Measurements from ENCODE around the gene PNPLA8.

- TF ChIP-seq CTCF (IDR thresholded peaks at IDR 0.05; ENCODE audit: poor library complexity, severe bottlenecking) (no peak), EP300 (conservative IDR thresholded peaks at IDR 0.05; ENCODE audit: poor library complexity, severe bottlenecking) (no peak), RAD21 (conservative IDR thresholded peaks at IDR 0.05) (no peak)
Observed at GRCh38 chr7:108423089-108423989, 102.6 kb downstream of the PNPLA8 start.

All from neural cell (in vitro differentiated cells).